Right cardiac atrium (tissue), 5 donors: ENCODE measurements around the gene COBL. TPM values are rescaled to one million over a fixed set of nuclear protein-coding genes. Genes with fewer than 3 reads are reported as not detected.

ENCODE experiments used
- ATAC-seq, 2 donors: fragments of 200-7000 bp; cut with Tn5 transposase; one replicate each; pipeline versions ENCODE4 v1.8.0 to v1.9.1; 2020; ENCODE audit warnings: moderate library complexity in 2 of 2, mild to moderate bottlenecking in 1 of 2
- DNase-seq, 3 donors: peaks; one replicate each; pipeline ENCODE4 v3.0.0-alpha.2; 2020
- H3K27ac ChIP-seq: one replicate; pipeline ENCODE4 v1.5.1; 2013; ENCODE audit warnings: mild to moderate bottlenecking, low read length, control low read depth, moderate library complexity
- H3K27me3 ChIP-seq: one replicate; pipeline ENCODE4 v1.6.1; 2013; ENCODE audit not compliant: control insufficient read depth, insufficient read depth
- H3K4me1 ChIP-seq: one replicate; pipeline ENCODE4 v1.6.1; 2013; ENCODE audit warnings: low read length; ENCODE audit not compliant: control insufficient read depth, insufficient read depth
- H3K4me3 ChIP-seq: one replicate; pipeline ENCODE4 v1.5.1; 2013; ENCODE audit warnings: low read length, control low read depth
- H3K9me3 ChIP-seq: one replicate; pipeline ENCODE4 v1.6.1; 2013; ENCODE audit warnings: low read length; ENCODE audit not compliant: control insufficient read depth
- WGBS: extraction: QIAGEN DNeasy Blood & Tissue Kit; methylation state at CpG from one replicate; pipeline ENCODE4 v1.1.7; 2013; 5-methylcytosine and 5-hydroxymethylcytosine counted together
- intact Hi-C, 4 donors: fragments of 100-400 bp; cut with DNase I; formaldehyde crosslinking; loops; one replicate each; pipeline versions ENCODE4 v1.11.0 to v1.14.0; 2022 to 2023
- polyA plus RNA-seq: library from polyadenylated mRNA; stranded (reverse); fragments of 200-250 nt; gene quantifications from one replicate; pipeline ENCODE4 v1.2.3, GENCODE V29; 2013
- total RNA-seq, 4 donors: library from RNA; stranded (reverse); fragmentation: NEBNext Ultra II Directional; extraction: Animal tissue kit (Norgen Biotek cat#: 25700); gene quantifications; one replicate each; pipeline ENCODE4 v1.2.1, GENCODE V29; 2021
- donor health status: healthy with polysubstance abuse.
- donor health status: DM: no; HTN: yes; CAD: no.
- donor health status: DM: no; HTN: no; CAD: no.
- donor health status: DM: no; HTN: yes; CAD: no; lungs with severe emphysema.
- donor health status: DM: yes; HTN: yes; CAD: no.

Gene COBL
- total and polyA plus RNA-seq, 5 donors, result 27.0 to 56.5 (median 53.3) TPM

DNA sequence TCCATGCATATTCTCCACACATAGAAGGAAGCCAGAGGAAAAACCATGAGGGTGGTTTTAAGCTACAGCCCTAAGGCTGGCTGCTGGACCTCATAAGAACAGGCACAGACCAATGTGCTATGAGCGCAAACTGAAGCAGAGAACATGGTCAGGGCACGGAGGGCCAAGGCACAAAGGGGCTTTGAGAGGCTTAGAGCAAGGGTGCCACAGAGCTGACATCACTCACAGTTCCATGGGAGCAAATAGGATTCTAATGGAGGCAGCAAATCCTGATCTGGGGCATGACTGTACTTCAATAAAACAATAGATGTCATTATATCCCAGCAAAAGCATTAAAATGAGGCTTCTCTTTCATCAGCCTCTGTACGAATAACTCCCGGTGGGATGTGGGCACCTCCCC is 162.4 kb downstream of the COBL start:
- intact Hi-C loops, result loop anchor here in 2 of 4 donors (10.0 kb wide), 2 partner anchors 469 to 539 kb away; no protein-coding TSS in a partner anchor
- DNase-seq (no peak), ATAC-seq (peak; percentile 26 to 54)
- no peaks in the 10 kb centered on the region for H3K9me3 ChIP-seq
- H3K4me1 ChIP-seq, result no peaks in the 10 kb centered on the region
- 84% methylated on average over 4 of the region's 4 CpGs for WGBS
- H3K27ac ChIP-seq, result no peak overlapping the region
- no peak overlapping the region for H3K4me3 ChIP-seq
- no peaks in the 10 kb centered on the region for H3K27me3 ChIP-seq

DNA sequence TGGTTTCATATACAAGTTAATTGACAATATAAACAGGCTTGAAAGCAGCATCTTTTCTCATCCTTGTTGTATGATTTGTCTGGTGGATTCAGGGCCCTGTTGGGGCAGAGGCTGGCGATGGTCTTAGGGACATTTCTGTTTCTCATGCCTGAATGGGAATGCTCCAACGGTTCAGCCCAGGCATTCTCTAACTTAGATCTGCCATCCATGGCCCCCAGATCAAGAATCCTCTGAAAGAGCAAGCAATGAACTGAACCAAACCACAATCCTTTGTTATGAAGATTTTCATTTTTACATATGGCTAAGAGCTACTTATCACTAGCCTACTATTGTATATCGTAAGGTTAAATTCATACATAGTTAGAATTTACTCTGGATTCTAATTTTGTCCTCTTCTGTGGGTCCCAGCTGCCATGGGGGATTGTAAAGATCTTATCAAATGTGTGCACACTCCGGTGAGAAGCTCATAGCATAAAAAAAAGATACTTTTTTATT is 163.9 kb downstream of the COBL start:
- no peaks in the 10 kb centered on the region for H3K4me1 ChIP-seq
- H3K4me3 ChIP-seq, result no peak overlapping the region
- ATAC-seq, result no peak
- intact Hi-C loops, result loop anchor here in 2 of 4 donors (10.0 kb wide), 2 partner anchors 468 to 538 kb away; no protein-coding TSS in a partner anchor
- H3K9me3 ChIP-seq, result no peaks in the 10 kb centered on the region
- no peaks in the 10 kb centered on the region for H3K27me3 ChIP-seq
- 79% methylated on average over 4 of the region's 4 CpGs for WGBS
- DNase-seq, result no peak
- H3K27ac ChIP-seq, result no peak overlapping the region

DNA sequence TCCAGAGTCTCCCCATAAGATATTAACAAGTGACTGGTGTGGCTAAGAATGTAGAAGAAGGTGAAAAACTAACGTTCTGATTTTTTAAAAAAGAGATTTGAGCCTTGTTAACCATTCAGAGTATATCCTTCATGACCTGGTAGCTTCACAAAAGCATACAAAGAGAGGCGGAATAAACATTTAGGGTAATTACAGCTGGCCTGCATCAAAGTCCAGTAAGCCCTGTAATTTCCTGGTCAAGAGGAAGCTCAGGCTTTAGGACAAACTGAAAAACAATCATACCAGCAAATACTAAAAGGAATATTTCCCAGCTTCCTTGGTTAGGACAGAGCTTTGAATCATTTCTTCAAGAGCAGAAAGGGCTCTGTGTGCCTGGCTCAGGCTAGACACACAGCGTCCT is 165.2 kb downstream of the COBL start:
- no peak for ATAC-seq
- WGBS, result 65% methylated on average over 3 of the region's 3 CpGs
- intact Hi-C loops, result loop anchor here in 2 of 4 donors (10.0 kb wide), 2 partner anchors 467 to 537 kb away; no protein-coding TSS in a partner anchor

DNA sequence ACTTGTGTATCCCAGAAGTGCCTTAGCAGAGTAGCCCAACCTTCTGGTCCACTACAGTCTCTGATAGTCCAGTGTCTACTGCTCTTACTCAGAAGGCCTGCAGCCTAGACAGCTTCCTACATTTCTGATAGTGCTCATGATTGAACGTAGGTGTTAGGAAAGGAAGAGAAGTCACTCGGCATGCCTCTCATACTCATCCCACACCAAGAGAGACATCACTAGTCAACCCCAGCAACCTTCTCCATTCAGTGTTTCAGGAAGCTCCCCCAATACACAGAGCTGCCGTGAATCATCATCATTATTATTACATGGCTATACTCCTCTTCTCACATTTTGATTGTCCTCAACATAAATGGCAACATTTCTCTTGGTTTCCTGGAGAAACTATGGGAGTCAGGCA is 166.4 kb downstream of the COBL start:
- DNase-seq, result no peak
- Histone ChIP-seq H3K27ac (no peak overlapping the region), H3K4me1 (no peaks in the 10 kb centered on the region), H3K9me3 (no peaks in the 10 kb centered on the region), H3K4me3 (no peak overlapping the region), H3K27me3 (no peaks in the 10 kb centered on the region)
- intact Hi-C loops, result loop anchor here in 2 of 4 donors (10.0 kb wide), 2 partner anchors 465 to 535 kb away; no protein-coding TSS in a partner anchor
- no peak for ATAC-seq
- 86% methylated on average over 3 of the region's 3 CpGs for WGBS

More for the DNA sequence above, 165.2 kb downstream of the COBL start:
- Histone ChIP-seq H3K9me3 (no peaks in the 10 kb centered on the region), H3K4me3 (no peak overlapping the region), H3K27ac (no peak overlapping the region), H3K4me1 (no peaks in the 10 kb centered on the region), H3K27me3 (no peaks in the 10 kb centered on the region)
- no peak for DNase-seq

DNA sequence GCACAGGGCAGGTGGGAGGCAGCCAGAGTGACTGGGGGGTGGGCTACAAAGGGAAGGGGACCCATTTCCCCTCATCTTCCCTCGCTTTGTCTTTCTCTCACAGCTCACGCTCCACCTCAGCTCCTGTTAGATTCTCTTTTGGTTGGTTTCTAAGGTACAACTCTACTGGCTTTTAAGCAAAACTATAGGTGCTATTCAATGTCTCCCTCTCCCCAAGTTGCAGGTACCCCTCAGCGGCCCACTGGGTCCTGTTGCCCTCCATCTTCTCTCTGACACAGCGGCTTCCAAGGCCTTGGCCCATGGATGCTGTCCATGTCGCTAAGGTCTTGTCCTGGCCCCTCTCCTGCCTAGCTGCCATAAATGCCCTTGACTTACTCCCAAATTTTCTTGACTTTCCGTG is 168.4 kb downstream of the COBL start:
- Histone ChIP-seq H3K27ac (no peak overlapping the region), H3K9me3 (no peaks in the 10 kb centered on the region), H3K27me3 (no peaks in the 10 kb centered on the region), H3K4me1 (no peaks in the 10 kb centered on the region), H3K4me3 (no peak overlapping the region)
- no peak for DNase-seq
- ATAC-seq, result no peak
- intact Hi-C loops, result loop anchor here (10.0 kb wide), 5 partner anchors 363 to 943 kb away; partner anchors contain the start of gene GRB10 (in 2 of the 4)
- WGBS, result 95% methylated on average over 6 of the region's 6 CpGs

DNA sequence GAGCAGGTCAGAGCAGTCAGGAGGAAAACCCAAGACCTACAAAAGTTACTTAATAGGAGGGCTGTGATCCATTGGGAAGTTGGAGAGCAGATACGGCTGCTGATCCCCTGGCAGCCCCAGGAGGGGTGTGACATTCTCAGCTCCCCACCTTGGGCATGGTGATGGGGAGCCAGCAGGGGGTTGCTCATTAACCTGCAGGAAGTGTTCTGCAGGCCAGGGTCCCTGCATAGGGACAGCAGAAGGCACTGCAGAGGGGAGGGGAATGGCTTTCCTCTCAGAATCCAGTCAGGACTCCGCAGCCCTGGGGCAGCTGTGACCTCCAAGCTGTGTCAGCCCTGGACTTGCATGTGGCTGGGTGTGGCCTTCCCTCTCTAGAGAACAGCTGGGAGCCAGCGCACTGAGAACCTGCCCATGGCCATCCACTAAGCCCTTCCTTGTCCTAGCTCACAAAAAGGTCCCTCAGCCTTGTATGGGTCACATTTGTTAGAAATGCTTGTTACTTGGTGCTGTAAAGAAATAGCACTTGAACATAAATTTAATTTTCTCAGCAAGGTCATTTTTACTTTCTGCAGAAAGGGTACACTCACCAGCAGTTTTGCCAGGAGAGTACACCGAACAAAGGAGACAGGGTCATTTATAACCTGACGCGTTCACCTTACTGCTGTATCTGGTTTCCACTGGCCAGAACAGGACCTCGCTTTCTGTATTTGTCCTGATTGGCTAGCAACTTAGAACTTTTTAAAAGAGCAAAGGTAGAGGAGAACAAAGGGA is 169.6 kb downstream of the COBL start:
- Histone ChIP-seq H3K4me1 (no peaks in the 10 kb centered on the region), H3K27me3 (no peaks in the 10 kb centered on the region), H3K9me3 (no peaks in the 10 kb centered on the region), H3K27ac (no peak overlapping the region), H3K4me3 (no peak overlapping the region)
- WGBS, result 95% methylated on average over 7 of the region's 7 CpGs
- DNase-seq (no peak), ATAC-seq (no peak)
- intact Hi-C loops, result loop anchor here (10.0 kb wide), 5 partner anchors 362 to 942 kb away; partner anchors contain the start of gene GRB10 (in 2 of the 4)

DNA sequence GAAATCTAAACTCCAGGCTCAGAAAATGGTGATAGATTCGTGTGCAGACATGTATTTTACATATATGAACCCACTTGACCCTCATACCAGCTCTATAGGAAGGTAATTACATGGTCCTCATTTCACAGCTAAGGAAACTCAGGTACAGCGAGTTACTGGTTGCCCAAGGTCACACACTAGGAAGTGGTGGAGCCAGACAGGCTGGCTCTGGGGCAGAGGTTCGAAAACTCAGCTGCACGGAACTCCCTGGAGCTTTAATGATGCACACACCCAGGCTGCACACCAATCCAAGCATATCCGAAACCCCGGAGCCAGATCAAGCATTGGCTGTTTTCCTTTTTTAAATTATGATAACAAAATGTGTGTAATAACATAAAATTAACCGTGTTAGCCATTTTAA is 172.4 kb downstream of the COBL start:
- Histone ChIP-seq H3K27me3 (no peaks in the 10 kb centered on the region), H3K27ac (no peak overlapping the region), H3K4me3 (no peak overlapping the region), H3K4me1 (no peaks in the 10 kb centered on the region), H3K9me3 (no peaks in the 10 kb centered on the region)
- WGBS, result 55% methylated on average over 7 of the region's 7 CpGs
- DNase-seq, result no peak
- ATAC-seq, result no peak
- intact Hi-C loops, result loop anchor here (5.0 to 10.0 kb wide), 7 partner anchors 62 to 939 kb away; partner anchors contain the start of gene GRB10 (in 2 of the 4)

DNA sequence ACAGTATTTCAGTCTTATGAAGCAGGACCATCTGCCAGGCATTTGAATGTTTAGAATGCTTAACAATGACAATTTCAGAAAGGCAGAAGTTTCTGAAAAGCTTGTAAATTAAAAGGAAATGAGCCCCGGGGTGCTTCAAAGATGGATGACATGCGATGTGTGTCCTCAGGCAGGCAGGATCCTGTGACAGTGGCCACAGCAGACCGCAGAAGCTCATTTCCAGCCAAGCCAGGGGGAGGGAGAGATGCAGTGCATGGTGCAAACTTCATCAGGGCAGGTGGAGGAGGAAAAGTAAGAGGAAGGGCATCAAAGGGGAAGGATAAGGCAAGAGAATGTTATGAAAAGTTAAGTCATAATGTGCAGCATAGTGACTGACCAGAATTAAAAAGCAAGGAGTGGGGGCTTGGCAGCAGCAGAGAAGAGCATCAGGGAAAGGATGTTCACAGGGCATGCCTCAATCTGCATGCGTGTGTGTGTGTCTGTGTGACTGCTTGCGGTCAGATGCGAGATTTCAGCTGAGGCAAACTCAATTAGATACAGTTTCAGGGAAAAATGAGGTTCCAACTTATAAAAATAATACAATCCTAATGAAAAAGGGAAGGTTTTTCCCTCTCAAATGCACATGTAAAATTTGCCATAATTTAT is 173.7 kb downstream of the COBL start:
- H3K9me3 ChIP-seq, result no peaks in the 10 kb centered on the region
- H3K27me3 ChIP-seq, result no peaks in the 10 kb centered on the region
- DNase-seq (no peak), ATAC-seq (no peak)
- no peak overlapping the region for H3K27ac ChIP-seq
- peaks cover 2% of the 10 kb centered on the region for H3K4me1 ChIP-seq
- no peak overlapping the region for H3K4me3 ChIP-seq
- intact Hi-C loops, result loop anchor here (5.0 to 10.0 kb wide), 7 partner anchors 61 to 938 kb away; partner anchors contain the start of gene GRB10 (in 2 of the 4)
- WGBS, result 60% methylated on average over 6 of the region's 6 CpGs

DNA sequence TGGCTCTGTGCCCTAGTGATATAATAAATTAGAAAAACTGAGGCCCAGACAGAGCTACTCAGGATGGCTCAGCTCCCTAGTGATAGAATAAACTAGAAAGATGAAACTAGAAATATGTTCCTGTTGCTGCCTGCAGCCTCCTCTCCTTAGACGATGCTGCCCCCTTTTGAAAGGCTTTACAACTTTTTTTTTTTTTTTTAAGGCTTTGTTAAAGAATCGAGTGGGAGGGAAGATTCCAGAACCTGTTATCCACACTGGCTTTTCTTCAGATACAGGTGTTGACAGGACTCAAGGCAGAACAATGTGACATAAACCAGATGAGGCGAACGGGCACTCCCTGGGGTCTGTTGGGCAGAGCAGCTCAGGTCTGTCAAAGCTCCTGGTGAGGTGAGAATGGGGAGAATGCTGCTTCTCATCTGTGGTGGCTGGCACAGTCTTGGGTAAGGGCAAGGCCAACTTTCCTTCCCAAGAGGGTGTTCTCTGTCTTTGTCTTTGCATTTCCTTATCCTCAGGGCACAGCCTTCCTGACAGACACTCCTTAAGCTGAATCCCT is 175.1 kb downstream of the COBL start:
- intact Hi-C loops, result loop anchor here (5.0 to 10.0 kb wide), 7 partner anchors 59 to 937 kb away; partner anchors contain the start of gene GRB10 (in 2 of the 4)
- ATAC-seq, result peak; percentile 77 to 78

DNA sequence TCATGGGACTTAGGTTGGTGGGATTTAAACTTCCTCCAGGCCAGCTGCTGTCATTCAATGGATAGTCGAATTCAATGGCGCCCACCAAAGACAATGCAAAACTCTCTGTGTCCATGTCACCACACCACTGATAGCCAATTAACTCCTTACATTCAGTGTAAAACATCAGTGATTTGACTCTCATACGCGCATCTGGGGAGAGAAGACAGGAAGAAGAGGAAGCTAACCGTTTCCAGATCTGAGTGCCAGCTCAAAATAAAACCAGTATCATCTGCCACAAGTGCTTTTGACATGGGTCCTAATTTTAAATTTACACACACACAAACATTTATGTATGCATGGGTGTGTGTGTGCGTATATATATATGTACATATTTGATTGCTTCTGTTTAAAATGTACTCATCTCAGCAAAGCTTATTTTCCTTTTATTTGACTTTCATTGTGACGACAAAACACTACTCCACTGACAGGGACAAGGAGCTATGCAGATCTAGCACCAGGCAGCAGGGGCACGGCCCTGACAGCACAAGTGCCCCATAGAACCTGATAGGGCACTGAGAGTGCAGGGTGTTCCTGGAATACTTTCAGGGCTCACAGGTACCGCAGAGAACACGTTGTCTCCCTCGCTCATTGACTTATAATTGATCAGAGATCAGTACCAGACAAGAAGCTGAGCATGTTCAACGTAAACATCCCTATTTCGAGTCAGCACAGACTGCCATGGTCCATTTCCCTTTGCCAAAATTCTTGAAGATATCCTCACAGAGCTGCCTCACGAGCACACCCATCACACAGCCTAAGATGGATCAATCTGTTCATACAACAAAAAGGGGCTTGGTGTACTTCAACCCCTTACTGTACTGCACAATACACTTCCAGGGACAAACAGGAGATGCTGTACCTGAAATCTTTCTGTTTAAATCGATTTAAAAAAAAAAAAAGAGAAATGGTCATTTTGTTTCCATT is 176.1 kb downstream of the COBL start:
- WGBS, result 53% methylated on average over 15 of the region's 15 CpGs
- Histone ChIP-seq H3K4me3 (no peak overlapping the region), H3K27ac (peak overlapping the region; percentile 90), H3K9me3 (no peaks in the 10 kb centered on the region), H3K4me1 (peaks cover 2% of the 10 kb centered on the region), H3K27me3 (no peaks in the 10 kb centered on the region)
- intact Hi-C loops, result loop anchor here (5.0 to 10.0 kb wide), 7 partner anchors 58 to 936 kb away; partner anchors contain the start of gene GRB10 (in 2 of the 4)
- ATAC-seq, result peak; percentile 81 to 87
- peak in 2 of 3 donors; percentile 65 to 73 for DNase-seq

More for the DNA sequence above, 175.1 kb downstream of the COBL start:
- H3K9me3 ChIP-seq, result no peaks in the 10 kb centered on the region
- peaks cover 2% of the 10 kb centered on the region for H3K4me1 ChIP-seq
- H3K4me3 ChIP-seq, result no peak overlapping the region
- H3K27me3 ChIP-seq, result no peaks in the 10 kb centered on the region
- peak overlapping the region; percentile 60 for H3K27ac ChIP-seq
- DNase-seq, result no peak
- 5% methylated on average over 4 of the region's 4 CpGs for WGBS
